ENCODE data around the gene ADSS2. TPM values are rescaled to one million over a fixed set of nuclear protein-coding genes. Genes with fewer than 3 reads are reported as not detected.

Gene ADSS2
- total RNA-seq, 1 experiment from 2014 or later: 82.8 TPM

- peaks cover 6% of the 10 kb centered on the region for H3K36me3 Mint-ChIP-seq
- H3K27me3 Mint-ChIP-seq (ENCODE audit: low read depth): no peaks in the 10 kb centered on the region
- ATAC-seq: no peak; the same call in 1 of the 2 replicates
- H3K27ac Mint-ChIP-seq: peak overlapping the region; percentile 94
- CTCF ChIA-PET: no interaction called here
- H3K4me3 Mint-ChIP-seq: no peak overlapping the region; the same call in 1 of the 2 replicates
- DNase-seq (ENCODE audit: low spot score): no peak
- no peaks in the 10 kb centered on the region for H3K9me3 Mint-ChIP-seq
- POLR2A ChIA-PET: interaction anchor here (0.8 kb wide), 1 partner anchor 16 kb away, joined by 4 read pairs; the partner anchor contains the start of gene CATSPERE
- TF ChIP-seq CDX4 (CRISPR knock-in tag; IDR thresholded peaks at IDR 0.05; ENCODE audit: borderline replicate concordance): no peak
- TF ChIP-seq, protein P1, sequence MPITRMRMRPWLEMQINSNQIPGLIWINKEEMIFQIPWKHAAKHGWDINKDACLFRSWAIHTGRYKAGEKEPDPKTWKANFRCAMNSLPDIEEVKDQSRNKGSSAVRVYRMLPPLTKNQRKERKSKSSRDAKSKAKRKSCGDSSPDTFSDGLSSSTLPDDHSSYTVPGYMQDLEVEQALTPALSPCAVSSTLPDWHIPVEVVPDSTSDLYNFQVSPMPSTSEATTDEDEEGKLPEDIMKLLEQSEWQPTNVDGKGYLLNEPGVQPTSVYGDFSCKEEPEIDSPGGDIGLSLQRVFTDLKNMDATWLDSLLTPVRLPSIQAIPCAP (CRISPR knock-in tag; IDR thresholded peaks at IDR 0.05): no peak
- TF ChIP-seq, protein P2, sequence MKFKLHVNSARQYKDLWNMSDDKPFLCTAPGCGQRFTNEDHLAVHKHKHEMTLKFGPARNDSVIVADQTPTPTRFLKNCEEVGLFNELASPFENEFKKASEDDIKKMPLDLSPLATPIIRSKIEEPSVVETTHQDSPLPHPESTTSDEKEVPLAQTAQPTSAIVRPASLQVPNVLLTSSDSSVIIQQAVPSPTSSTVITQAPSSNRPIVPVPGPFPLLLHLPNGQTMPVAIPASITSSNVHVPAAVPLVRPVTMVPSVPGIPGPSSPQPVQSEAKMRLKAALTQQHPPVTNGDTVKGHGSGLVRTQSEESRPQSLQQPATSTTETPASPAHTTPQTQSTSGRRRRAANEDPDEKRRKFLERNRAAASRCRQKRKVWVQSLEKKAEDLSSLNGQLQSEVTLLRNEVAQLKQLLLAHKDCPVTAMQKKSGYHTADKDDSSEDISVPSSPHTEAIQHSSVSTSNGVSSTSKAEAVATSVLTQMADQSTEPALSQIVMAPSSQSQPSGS (CRISPR knock-in tag; IDR thresholded peaks at IDR 0.05; ENCODE audit: borderline replicate concordance, low read depth): no peak
- H3K4me1 Mint-ChIP-seq: peaks cover 61% of the 10 kb centered on the region
Observed at GRCh38 chr1:244445320-244446181, 6.2 kb downstream of the ADSS2 start.

DNA sequence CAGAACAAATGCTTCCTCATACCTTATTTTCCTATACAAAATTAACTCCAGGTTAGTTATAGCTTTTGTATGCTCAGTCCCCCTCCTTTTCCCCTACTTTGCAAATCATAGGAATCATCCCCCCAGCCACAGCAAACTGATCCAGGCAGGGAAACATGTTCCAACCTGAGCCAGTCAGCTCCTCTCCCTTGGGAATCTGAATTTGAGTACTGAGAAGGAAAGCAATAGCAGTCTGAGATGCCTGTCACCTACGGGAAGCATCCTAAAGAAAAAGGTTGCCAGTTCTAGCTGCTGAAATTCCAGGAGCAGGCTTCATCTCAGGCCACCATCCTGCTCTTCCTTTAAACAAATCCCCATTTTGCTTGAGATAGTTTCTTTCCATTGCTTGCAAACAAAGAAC, 6.9 kb downstream of the ADSS2 start:
- CTCF ChIA-PET: no interaction called here
- TF ChIP-seq, protein P3, sequence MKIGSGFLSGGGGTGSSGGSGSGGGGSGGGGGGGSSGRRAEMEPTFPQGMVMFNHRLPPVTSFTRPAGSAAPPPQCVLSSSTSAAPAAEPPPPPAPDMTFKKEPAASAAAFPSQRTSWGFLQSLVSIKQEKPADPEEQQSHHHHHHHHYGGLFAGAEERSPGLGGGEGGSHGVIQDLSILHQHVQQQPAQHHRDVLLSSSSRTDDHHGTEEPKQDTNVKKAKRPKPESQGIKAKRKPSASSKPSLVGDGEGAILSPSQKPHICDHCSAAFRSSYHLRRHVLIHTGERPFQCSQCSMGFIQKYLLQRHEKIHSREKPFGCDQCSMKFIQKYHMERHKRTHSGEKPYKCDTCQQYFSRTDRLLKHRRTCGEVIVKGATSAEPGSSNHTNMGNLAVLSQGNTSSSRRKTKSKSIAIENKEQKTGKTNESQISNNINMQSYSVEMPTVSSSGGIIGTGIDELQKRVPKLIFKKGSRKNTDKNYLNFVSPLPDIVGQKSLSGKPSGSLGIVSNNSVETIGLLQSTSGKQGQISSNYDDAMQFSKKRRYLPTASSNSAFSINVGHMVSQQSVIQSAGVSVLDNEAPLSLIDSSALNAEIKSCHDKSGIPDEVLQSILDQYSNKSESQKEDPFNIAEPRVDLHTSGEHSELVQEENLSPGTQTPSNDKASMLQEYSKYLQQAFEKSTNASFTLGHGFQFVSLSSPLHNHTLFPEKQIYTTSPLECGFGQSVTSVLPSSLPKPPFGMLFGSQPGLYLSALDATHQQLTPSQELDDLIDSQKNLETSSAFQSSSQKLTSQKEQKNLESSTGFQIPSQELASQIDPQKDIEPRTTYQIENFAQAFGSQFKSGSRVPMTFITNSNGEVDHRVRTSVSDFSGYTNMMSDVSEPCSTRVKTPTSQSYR (CRISPR knock-in tag; IDR thresholded peaks at IDR 0.05): no peak
- TF ChIP-seq FOXP1 (CRISPR knock-in tag; IDR thresholded peaks at IDR 0.05; ENCODE audit: borderline replicate concordance) (no peak), NFE2L1 (CRISPR knock-in tag; IDR thresholded peaks at IDR 0.05) (no peak), ELF4 (CRISPR knock-in tag; IDR thresholded peaks at IDR 0.05; ENCODE audit: low read depth) (no peak), SP1 (CRISPR knock-in tag; conservative IDR thresholded peaks at IDR 0.05) (no peak), USF2 (CRISPR knock-in tag; IDR thresholded peaks at IDR 0.05) (no peak), ZNF423 (CRISPR knock-in tag; IDR thresholded peaks at IDR 0.05) (no peak), ATF1 (CRISPR knock-in tag; IDR thresholded peaks at IDR 0.05) (no peak), MLX (CRISPR knock-in tag; IDR thresholded peaks at IDR 0.05) (no peak), TCF7 (CRISPR knock-in tag; IDR thresholded peaks at IDR 0.05; ENCODE audit: low read depth) (no peak), KAT7 (CRISPR knock-in tag; IDR thresholded peaks at IDR 0.05; ENCODE audit: borderline replicate concordance) (no peak), NFATC4 (CRISPR knock-in tag; IDR thresholded peaks at IDR 0.05) (no peak)
- peaks cover 5% of the 10 kb centered on the region for H3K36me3 Mint-ChIP-seq
- no peak for DNase-seq (ENCODE audit: low spot score)
- H3K27me3 Mint-ChIP-seq (ENCODE audit: low read depth): no peaks in the 10 kb centered on the region
- POLR2A ChIA-PET: interaction anchor here (0.6 to 0.8 kb wide), 3 partner anchors 17 to 1406 kb away, joined by 3 to 4 read pairs (median 3); partner anchors contain the start of gene CATSPERE
- no peak overlapping the region; the same call in 1 of the 2 replicates for H3K4me3 Mint-ChIP-seq
- no peak; the same call in 1 of the 2 replicates for ATAC-seq
- peaks cover 61% of the 10 kb centered on the region for H3K4me1 Mint-ChIP-seq
- no peaks in the 10 kb centered on the region for H3K9me3 Mint-ChIP-seq
- H3K27ac Mint-ChIP-seq: peak overlapping the region; percentile 94
